Activated naive CD4-positive, alpha-beta T cell (primary cell): ENCODE data around the gene GALNT8.

Source experiments
- DNase-seq, 4 experiments: peaks; one replicate each; lab custom pipeline; 2025; lab: John Stamatoyannopoulos, UW

GALNT8 gene

DNA sequence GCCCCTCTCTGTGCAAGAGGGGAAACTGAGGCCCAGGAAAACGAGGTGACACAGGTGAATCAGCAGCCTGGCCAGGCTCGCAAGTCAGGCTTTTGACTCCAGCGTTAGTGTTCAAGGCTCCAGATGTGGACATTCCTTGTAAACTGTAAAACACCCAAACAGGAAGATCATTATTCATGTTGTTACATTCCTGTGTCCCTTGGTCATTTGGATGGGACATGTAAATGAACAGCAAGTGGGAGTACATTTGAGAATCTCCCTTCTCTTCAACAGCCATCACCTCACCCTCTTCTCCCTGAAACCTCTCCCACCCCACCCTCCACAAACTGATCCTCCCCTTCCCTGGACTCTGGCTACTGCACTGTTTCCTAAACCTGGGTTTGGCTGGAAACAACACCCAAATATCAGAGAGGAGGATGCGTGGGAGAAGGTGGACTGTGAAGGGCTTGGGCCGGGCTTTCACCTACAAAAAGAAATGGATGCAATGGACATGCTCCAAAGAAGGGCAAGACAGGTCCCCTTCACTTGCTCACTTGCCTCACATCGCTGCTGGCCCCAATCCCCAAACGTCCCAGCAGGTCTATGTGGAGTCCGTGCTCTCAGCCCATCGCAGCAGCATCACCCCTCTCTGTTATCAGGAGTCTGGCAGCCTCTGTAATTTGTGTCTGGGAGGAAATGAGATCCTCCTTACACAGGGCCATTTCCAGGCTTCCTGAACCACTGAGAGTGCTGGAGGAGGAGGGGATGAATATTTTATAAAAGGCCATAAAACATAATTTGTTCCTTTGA is 76.7 kb downstream of the GALNT8 start:
- DNase-seq: no peak

DNA sequence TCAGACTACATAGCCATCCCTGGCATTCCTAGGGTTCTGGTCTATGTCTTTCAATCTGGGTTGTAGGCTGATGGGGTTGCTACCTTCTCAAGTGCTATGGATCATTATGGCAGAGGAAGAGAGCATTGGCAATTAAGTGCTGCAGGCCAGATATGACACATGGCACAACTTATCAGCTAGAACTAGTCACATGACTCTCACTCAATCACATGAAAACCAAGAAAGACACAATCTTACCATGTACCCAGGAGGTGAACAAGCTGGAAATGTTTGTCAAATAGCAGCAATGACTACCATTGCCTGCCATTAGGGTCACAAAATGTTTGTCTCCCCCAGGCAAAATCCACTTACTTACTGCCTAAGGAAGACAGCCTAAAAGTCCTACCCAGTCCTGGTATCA is 80.4 kb downstream of the GALNT8 start:
- DNase-seq: no peak

GRCh38 chr12:4802841-4803240 is 82.6 kb downstream of the GALNT8 start:
- no peak for DNase-seq

- no peak for DNase-seq
These were observed 86.4 kb downstream of the GALNT8 start for GRCh38 chr12:4806439-4807115.

GRCh38 chr12:4807116-4807783 is 87.0 kb downstream of the GALNT8 start:
- DNase-seq: no peak

- DNase-seq: no peak
These were observed 87.6 kb downstream of the GALNT8 start for GRCh38 chr12:4807813-4808212.

DNA sequence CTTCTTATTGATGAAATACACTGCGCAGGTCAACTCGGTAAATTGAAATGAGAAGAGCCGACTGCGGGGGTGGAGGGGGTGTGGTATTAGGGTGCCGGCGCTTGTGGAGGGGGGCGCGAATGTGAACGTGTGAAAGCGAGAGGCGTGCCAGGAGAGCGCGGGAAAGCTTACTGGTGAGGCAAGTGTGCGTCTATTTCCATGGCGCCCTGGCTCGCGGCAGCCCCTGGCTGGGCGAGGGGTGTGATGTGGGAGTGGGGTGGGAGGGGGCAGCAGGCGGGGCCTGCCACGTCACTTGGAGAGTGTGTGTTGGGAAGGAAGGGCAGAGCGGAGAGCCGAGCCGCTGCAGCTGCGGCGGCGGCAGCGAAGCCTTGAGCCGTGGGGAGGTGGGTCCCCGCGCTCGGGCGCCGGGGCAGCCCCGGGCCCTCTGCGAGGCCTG is 88.8 kb downstream of the GALNT8 start:
- DNase-seq: no peak

DNA sequence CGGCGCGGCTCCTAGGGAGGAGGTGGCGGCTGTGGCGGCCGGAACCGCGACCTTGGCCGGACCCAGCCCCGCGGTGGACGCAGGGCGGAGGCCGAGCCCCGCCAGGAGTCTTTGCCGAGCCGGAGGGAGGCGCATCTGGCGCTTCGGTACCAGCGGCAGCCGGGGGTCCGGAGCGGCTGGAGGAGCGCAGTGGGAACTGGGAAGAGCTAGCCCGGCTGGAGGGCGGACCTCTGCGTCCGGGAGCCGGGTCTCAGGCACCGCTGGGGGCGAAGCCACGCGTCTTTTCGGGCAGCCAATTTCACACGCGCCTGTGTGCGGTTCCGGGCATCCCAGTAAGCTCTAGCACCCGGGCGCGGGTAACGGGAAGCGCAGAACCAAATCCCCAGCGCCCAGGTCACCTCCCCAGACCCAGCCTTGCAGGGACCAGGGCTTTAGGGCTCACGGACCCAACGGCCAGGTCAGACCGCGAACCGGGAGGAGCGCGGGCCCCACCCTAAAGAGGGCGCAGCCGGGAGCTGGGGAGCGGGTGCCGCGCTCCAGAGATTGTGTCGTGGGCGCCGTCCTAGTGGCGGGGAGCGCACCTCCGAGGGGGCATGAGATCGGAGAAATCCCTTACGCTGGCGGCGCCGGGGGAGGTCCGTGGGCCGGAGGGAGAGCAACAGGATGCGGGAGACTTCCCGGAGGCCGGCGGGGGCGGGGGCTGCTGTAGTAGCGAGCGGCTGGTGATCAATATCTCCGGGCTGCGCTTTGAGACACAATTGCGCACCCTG is 89.4 kb downstream of the GALNT8 start:
- no peak for DNase-seq

- no peak for DNase-seq
These were observed 90.0 kb downstream of the GALNT8 start for GRCh38 chr12:4810219-4810671.

DNA sequence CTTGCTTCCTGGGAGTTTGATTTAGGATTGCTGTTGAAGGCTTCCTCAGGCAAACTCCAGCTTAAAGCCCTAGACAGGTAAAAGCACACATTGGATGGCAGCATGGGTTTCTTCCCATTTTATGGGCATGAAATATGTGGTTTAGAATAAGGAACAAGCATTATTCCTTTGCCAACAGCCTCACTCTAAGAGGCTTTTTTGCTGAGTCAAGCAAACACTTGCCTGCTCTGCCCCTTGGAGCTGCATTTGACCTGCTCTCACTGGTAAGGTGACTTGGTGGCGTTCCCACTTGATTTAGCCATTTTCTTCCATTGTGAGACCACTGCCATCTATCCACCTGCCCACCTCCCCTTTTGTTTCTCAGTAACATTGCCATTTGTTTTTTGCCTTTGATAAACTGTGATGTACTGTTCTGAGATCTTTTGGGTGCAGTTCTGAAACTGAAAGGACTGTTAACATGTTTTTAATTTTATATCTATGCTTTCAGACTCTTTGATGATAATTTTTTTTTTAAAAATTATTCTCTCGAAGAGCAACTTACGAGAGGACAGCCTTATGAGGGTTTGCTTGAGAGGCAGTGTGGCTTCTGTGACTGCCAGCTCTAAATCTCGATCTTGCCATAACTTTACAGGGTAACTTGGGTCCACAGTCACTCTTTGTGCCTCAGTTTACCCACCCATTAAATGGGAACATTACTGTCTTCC is 92.6 kb downstream of the GALNT8 start:
- no peak for DNase-seq

DNA sequence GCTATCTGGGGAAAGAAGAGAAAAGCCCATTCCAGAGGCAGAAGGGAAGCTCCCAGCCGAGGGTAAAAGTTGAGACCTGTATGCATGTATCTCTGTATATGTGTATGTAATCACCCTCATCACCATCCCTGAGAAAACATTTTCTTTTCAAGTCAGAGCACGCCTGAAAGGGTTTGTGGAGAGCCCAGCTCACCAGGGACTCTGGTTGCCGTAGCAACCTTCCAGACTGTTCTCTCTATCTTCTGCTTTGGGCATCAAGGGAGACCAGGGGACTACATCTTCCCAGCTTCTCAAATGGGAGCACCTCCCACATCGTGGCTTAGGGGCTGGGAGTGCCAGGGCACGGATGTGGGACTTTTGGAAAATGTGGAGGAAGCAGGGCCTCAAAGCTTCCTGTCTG is 93.5 kb downstream of the GALNT8 start:
- no peak for DNase-seq

GRCh38 chr12:4814485-4814884 is 94.3 kb downstream of the GALNT8 start:
- DNase-seq: no peak

GRCh38 chr12:4816744-4817525 is 96.7 kb downstream of the GALNT8 start:
- DNase-seq: no peak

- no peak for DNase-seq
These were observed 97.7 kb downstream of the GALNT8 start for GRCh38 chr12:4817880-4818279.

- no peak for DNase-seq
These were observed 99.5 kb downstream of the GALNT8 start for GRCh38 chr12:4819654-4820053.

DNA sequence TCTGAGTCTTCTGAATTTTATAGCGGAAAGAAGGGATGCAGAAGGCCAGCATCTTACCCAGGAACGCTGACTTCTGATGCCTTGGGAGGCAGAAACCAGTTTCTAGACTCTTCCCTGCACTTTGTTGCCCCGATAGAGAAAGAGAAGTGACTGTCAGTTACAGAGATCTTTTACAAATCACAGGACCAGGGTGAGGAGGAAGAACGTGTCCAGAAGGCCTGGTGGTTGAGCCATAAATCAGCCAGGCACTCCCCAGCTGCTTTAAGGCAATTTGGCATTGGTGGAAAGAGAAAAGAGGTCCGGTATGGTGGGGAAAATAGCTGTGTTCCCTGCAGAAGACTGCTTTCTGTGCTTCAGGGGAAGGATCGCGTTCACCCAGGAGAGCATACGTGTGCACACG is 100.8 kb downstream of the GALNT8 start:
- DNase-seq: no peak
